NB4 (cell line): ENCODE results near the gene CDC42BPG.
"Not testable (repeated sequence)": the region's sequence is repeated elsewhere in the genome, so short reads cannot be mapped to it uniquely, and the experiment has no call there.

ENCODE experiments used
- CTCF ChIP-seq: IDR thresholded peaks from one replicate; pipeline ENCODE4 v1.5.1; 2012; ENCODE audit warnings: low read depth, low read length
- MAX ChIP-seq: IDR thresholded peaks from 2 replicates; pipeline ENCODE4 v1.6.1; 2011; ENCODE audit warnings: low read depth, low read length
- MYC ChIP-seq: IDR thresholded peaks from 2 replicates; pipeline ENCODE4 v1.6.1; 2011; ENCODE audit warnings: low read depth, low read length
- POLR2A ChIP-seq: IDR thresholded peaks from 2 replicates; pipeline ENCODE4 v1.6.1; 2011; ENCODE audit warnings: mild to moderate bottlenecking; ENCODE audit not compliant: insufficient read length; ENCODE audit errors: extremely low read depth

GRCh38 chr11:64815433-64815832 lies 29.0 kb downstream of the CDC42BPG start:
- not testable (repeated sequence) for TF ChIP-seq MAX, POLR2A, CTCF, MYC
